Peyer's patch (tissue), 4 donors: ENCODE data around the gene ADCY2. TPM values are rescaled to one million over a fixed set of nuclear protein-coding genes. Genes with fewer than 3 reads are reported as not detected.

Experiments
- DNase-seq, 3 donors: peaks; one replicate each; pipeline ENCODE4 v3.0.0-alpha.2; 2017 to 2019
- H3K27ac ChIP-seq, 4 donors: fragments of 200-600 bp; sonication (generic); one replicate each; pipeline ENCODE4 v1.5.1; 2016 to 2019
- H3K27me3 ChIP-seq, 2 donors: fragments of 200-600 bp; sonication (generic); one replicate each; pipeline ENCODE4 v1.5.1; 2019
- H3K36me3 ChIP-seq, 3 donors: fragments of 200-600 bp; sonication (generic); one replicate each; pipeline ENCODE4 v1.5.1; 2016 to 2019
- H3K4me1 ChIP-seq, 4 donors: fragments of 200-600 bp; sonication (generic); one replicate each; pipeline ENCODE4 v1.5.1; 2016 to 2019
- H3K4me3 ChIP-seq, 4 donors: fragments of 200-600 bp; sonication (generic); 1 replicate in 3 of 4; 2 replicates in 1 of 4; pipeline ENCODE4 v1.5.1; 2016 to 2019; ENCODE audit warnings: mild to moderate bottlenecking in 1 of 4
- H3K9me3 ChIP-seq, 4 donors: fragments of 200-600 bp; sonication (generic); one replicate each; pipeline ENCODE4 v1.5.1; 2016 to 2019; ENCODE audit warnings: mild to moderate bottlenecking in 1 of 4
- CTCF ChIP-seq, 6 experiments: fragments of 450-650 bp in 4 of 6; fragments of 200-600 bp in 2 of 6; sonication (generic) in 1 of 6; IDR thresholded peaks; one replicate each; pipeline ENCODE4 v1.5.1; 2017 to 2019; ENCODE audit warnings: antibody characterized with exemption in 6 of 6, mild to moderate bottlenecking in 3 of 6, moderate library complexity in 1 of 6
- POLR2A ChIP-seq, 2 donors: fragments of 450-650 bp; IDR thresholded peaks; one replicate each; pipeline ENCODE4 v1.5.1; 2017; ENCODE audit warnings: antibody characterized with exemption in 2 of 2, mild to moderate bottlenecking in 2 of 2, moderate library complexity in 2 of 2
- total RNA-seq, 4 donors: library from RNA; depleted of rRNA; stranded (reverse); fragments of >200 nt; gene quantifications; one replicate each; pipeline ENCODE4 v1.1.0, GENCODE V29; 2016

The ADCY2 gene
- total RNA-seq, 4 donors from 2014 or later = 0.53 to 12.4 (median 5.1) TPM

- Histone ChIP-seq H3K4me1 (no peaks in the 10 kb centered on the region), H3K36me3 (no peaks in the 10 kb centered on the region), H3K4me3 (no peak overlapping the region), H3K27me3 (no peaks in the 10 kb centered on the region), H3K9me3 (no peaks in the 10 kb centered on the region), H3K27ac (no peak overlapping the region)
- no peak for TF ChIP-seq POLR2A (IDR thresholded peaks at IDR 0.05)
- DNase-seq = no peak
Observed at GRCh38 chr5:7690557-7690956, 294.6 kb downstream of the ADCY2 start.

GRCh38 chr5:7705261-7705660 lies 309.3 kb downstream of the ADCY2 start:
- no peak for TF ChIP-seq POLR2A (IDR thresholded peaks at IDR 0.05)
- TF ChIP-seq CTCF (IDR thresholded peaks at IDR 0.05) = no peak
- no peak for DNase-seq
- Histone ChIP-seq H3K4me3 (no peak overlapping the region), H3K36me3 (no peaks in the 10 kb centered on the region), H3K4me1 (no peaks in the 10 kb centered on the region), H3K27me3 (no peaks in the 10 kb centered on the region), H3K27ac (no peak overlapping the region), H3K9me3 (no peaks in the 10 kb centered on the region)

- Histone ChIP-seq H3K27me3 (no peaks in the 10 kb centered on the region), H3K4me3 (no peak overlapping the region), H3K4me1 (no peaks in the 10 kb centered on the region), H3K36me3 (no peaks in the 10 kb centered on the region), H3K9me3 (no peaks in the 10 kb centered on the region), H3K27ac (no peak overlapping the region)
- no peak for DNase-seq
- TF ChIP-seq POLR2A (IDR thresholded peaks at IDR 0.05) (no peak), CTCF (IDR thresholded peaks at IDR 0.05) (no peak)
Observed at GRCh38 chr5:7705736-7706135, 309.8 kb downstream of the ADCY2 start.

GRCh38 chr5:7706256-7706655 lies 310.3 kb downstream of the ADCY2 start:
- no peak for DNase-seq
- no peaks in the 10 kb centered on the region for H3K27me3 ChIP-seq
- no peaks in the 10 kb centered on the region for H3K36me3 ChIP-seq
- no peaks in the 10 kb centered on the region for H3K9me3 ChIP-seq
- no peak overlapping the region for H3K27ac ChIP-seq
- no peaks in the 10 kb centered on the region for H3K4me1 ChIP-seq
- no peak overlapping the region for H3K4me3 ChIP-seq
- no peak for TF ChIP-seq CTCF (IDR thresholded peaks at IDR 0.05)
- no peak for TF ChIP-seq POLR2A (IDR thresholded peaks at IDR 0.05)

GRCh38 chr5:7714119-7714518 lies 318.2 kb downstream of the ADCY2 start:
- Histone ChIP-seq H3K9me3 (no peaks in the 10 kb centered on the region), H3K27ac (no peak overlapping the region), H3K4me3 (no peak overlapping the region), H3K27me3 (no peaks in the 10 kb centered on the region), H3K36me3 (no peaks in the 10 kb centered on the region), H3K4me1 (no peaks in the 10 kb centered on the region)
- TF ChIP-seq POLR2A (IDR thresholded peaks at IDR 0.05) = no peak
- TF ChIP-seq CTCF (IDR thresholded peaks at IDR 0.05) = no peak
- DNase-seq = no peak

- H3K9me3 ChIP-seq = no peaks in the 10 kb centered on the region
- TF ChIP-seq POLR2A (IDR thresholded peaks at IDR 0.05) (no peak), CTCF (IDR thresholded peaks at IDR 0.05) (no peak)
- no peak for DNase-seq
- H3K4me3 ChIP-seq = no peak overlapping the region
- no peak overlapping the region for H3K27ac ChIP-seq
- no peaks in the 10 kb centered on the region for H3K27me3 ChIP-seq
- H3K4me1 ChIP-seq = no peaks in the 10 kb centered on the region
- no peaks in the 10 kb centered on the region for H3K36me3 ChIP-seq
Observed at GRCh38 chr5:7714697-7715096, 318.8 kb downstream of the ADCY2 start.
